HCT116 (cell line): Measurements from ENCODE around the gene ATP5F1D. TPM values are rescaled to one million over a fixed set of nuclear protein-coding genes. Genes with fewer than 3 reads are reported as not detected.

Experiments
- ATAC-seq: fragments of 200-7000 bp; cut with Tn5 transposase; 2 replicates; pipeline ENCODE4 v1.9.1; 2020; ENCODE audit warnings: mild to moderate bottlenecking, moderate library complexity
- BruUV-seq: library from RNA; stranded (reverse); fragments of 400-500 nt; replicated peaks from 2 replicates; lab custom pipeline; 2021; lab: Mats Ljungman, UMichigan
- CTCF ChIA-PET: fragments of 300-600 bp; sonication (Branson Sonifier 250); formaldehyde crosslinking; loops from one replicate; lab custom pipeline; 2021; ENCODE audit warnings: antibody characterized with exemption; lab: Charles Lee
- POLR2A ChIA-PET: fragments of 300-600, 350-600 bp; sonication (Branson Sonifier 250); formaldehyde crosslinking; loops from one replicate; lab custom pipeline; 2021; ENCODE audit warnings: antibody characterized with exemption; lab: Charles Lee
- RAD21 ChIA-PET, 2 experiments: fragments of 300-600 bp; sonication (Branson Sonifier 250); formaldehyde crosslinking; loops; one replicate each; lab custom pipeline; 2023; ENCODE audit warnings: low total read pairs in 2 of 2; ENCODE audit not compliant: uncharacterized antibody in 2 of 2, unreplicated experiment in 2 of 2, low non-redundant PET in 1 of 2; lab: Charles Lee
- DNase-seq: peaks from one replicate; pipeline ENCODE4 v3.0.0-alpha.2; 2010; ENCODE audit warnings: low read depth, low spot score
- H2AFZ ChIP-seq: fragments of 200-600 bp; shearing (Covaris generic), sonication (generic); 2 replicates; pipeline ENCODE4 v1.6.1; 2017; ENCODE audit warnings: low read depth, mixed run types, mixed read lengths, antibody characterized with exemption, low read length; ENCODE audit not compliant: poor library complexity, severe bottlenecking
- H3K27ac ChIP-seq: 2 replicates; pipeline ENCODE4 v1.5.1; 2012; ENCODE audit warnings: low read depth, low read length
- H3K27me3 ChIP-seq: fragments of 200-600 bp; sonication (generic); 2 replicates; pipeline ENCODE4 v1.6.1; 2016; ENCODE audit warnings: mixed run types, low read length, mixed read lengths; ENCODE audit not compliant: insufficient read depth
- H3K36me3 ChIP-seq, 2 experiments: fragments of 200-500 bp in 1 of 2; fragments of 200-600 bp in 1 of 2; sonication (Bioruptor generic) in 1 of 2; sonication (generic) in 1 of 2; 2 replicates each; pipeline versions ENCODE4 v1.5.1 to v1.6.1; 2014 to 2016; ENCODE audit warnings: low read length in 2 of 2, inconsistent platforms in 1 of 2, mixed read lengths in 1 of 2, mixed run types in 1 of 2; ENCODE audit not compliant: insufficient read depth in 2 of 2, control insufficient read depth in 1 of 2
- H3K4me1 ChIP-seq, 2 experiments: fragments of 200-600 bp in 1 of 2; sonication (generic) in 1 of 2; 2 replicates each; pipeline versions ENCODE4 v1.5.1 to v1.6.1; 2012 to 2017; ENCODE audit warnings: low read length in 2 of 2, inconsistent platforms in 1 of 2, mild to moderate bottlenecking in 1 of 2, mixed read lengths in 1 of 2, mixed run types in 1 of 2, moderate library complexity in 1 of 2; ENCODE audit not compliant: insufficient read depth in 2 of 2, control insufficient read depth in 1 of 2
- H3K4me2 ChIP-seq: fragments of 200-600 bp; sonication (generic); 2 replicates; pipeline ENCODE4 v1.6.1; 2017; ENCODE audit warnings: mixed run types, low read length, mixed read lengths
- H3K4me3 ChIP-seq, 2 experiments: fragments of 200-600 bp in 1 of 2; sonication (generic) in 1 of 2; replicated peaks in 1 of 2; 2 replicates each; pipeline ENCODE4 v1.5.1; 2011 to 2016; ENCODE audit warnings: low read length in 2 of 2, control low read depth in 1 of 2, low read depth in 1 of 2, mild to moderate bottlenecking in 1 of 2, mixed read lengths in 1 of 2, mixed run types in 1 of 2
- H3K79me2 ChIP-seq: fragments of 200-600 bp; sonication (generic); 2 replicates; pipeline ENCODE4 v1.6.1; 2017; ENCODE audit warnings: mild to moderate bottlenecking, mixed run types, low read length, moderate library complexity, mixed read lengths; ENCODE audit not compliant: insufficient read depth
- H3K9ac ChIP-seq: fragments of 200-600 bp; sonication (generic); 2 replicates; pipeline ENCODE4 v1.6.1; 2016; ENCODE audit warnings: low read length, mixed read lengths
- H3K9me2 ChIP-seq: fragments of 200-600 bp; sonication (generic), shearing (Covaris generic); 2 replicates; pipeline ENCODE4 v1.6.1; 2017; ENCODE audit warnings: mixed run types, mild to moderate bottlenecking, moderate library complexity; ENCODE audit not compliant: insufficient read depth
- H3K9me3 ChIP-seq, 2 experiments: fragments of 200-500 bp in 1 of 2; fragments of 200-600 bp in 1 of 2; sonication (Bioruptor generic) in 1 of 2; sonication (generic) in 1 of 2; 2 replicates each; pipeline ENCODE4 v1.6.1; 2014 to 2017; ENCODE audit warnings: low read length in 2 of 2, mixed read lengths in 2 of 2, inconsistent platforms in 1 of 2, low read depth in 1 of 2, mild to moderate bottlenecking in 1 of 2, mixed run types in 1 of 2, moderate library complexity in 1 of 2; ENCODE audit not compliant: control insufficient read depth in 1 of 2, insufficient read depth in 1 of 2
- H4K20me1 ChIP-seq: fragments of 200-600 bp; sonication (generic), shearing (Covaris generic); 2 replicates; pipeline ENCODE4 v1.6.1; 2017; ENCODE audit warnings: mixed run types, mild to moderate bottlenecking, moderate library complexity; ENCODE audit not compliant: insufficient read depth
- EZH2 ChIP-seq: fragments of 200-600 bp; sonication (generic); IDR thresholded peaks from 2 replicates; pipeline ENCODE4 v1.6.1; 2017; ENCODE audit warnings: antibody characterized with exemption, mixed run types
- FOSL1 ChIP-seq: IDR thresholded peaks from 2 replicates; pipeline ENCODE4 v1.6.1; 2012; ENCODE audit warnings: low read depth
- JUND ChIP-seq: IDR thresholded peaks from 2 replicates; pipeline ENCODE4 v1.6.1; 2012
- POLR2A ChIP-seq: IDR thresholded peaks from 2 replicates; pipeline ENCODE4 v1.7.0; 2011; ENCODE audit warnings: borderline replicate concordance; ENCODE audit not compliant: insufficient read depth, insufficient read length; ENCODE audit errors: extremely low read depth
- POLR2AphosphoS5 ChIP-seq: IDR thresholded peaks from 2 replicates; pipeline ENCODE4 v1.6.1; 2011; ENCODE audit warnings: mild to moderate bottlenecking, low read depth, low read length, moderate library complexity
- RAD21 ChIP-seq: IDR thresholded peaks from 2 replicates; pipeline ENCODE4 v1.6.1; 2012; ENCODE audit warnings: low read depth, mild to moderate bottlenecking
- SIN3A ChIP-seq: IDR thresholded peaks from 2 replicates; pipeline ENCODE4 v1.6.1; 2012; ENCODE audit warnings: low read depth
- SP1 ChIP-seq: IDR thresholded peaks from 2 replicates; pipeline ENCODE4 v1.6.1; 2012; ENCODE audit warnings: low read depth
- SRF ChIP-seq: IDR thresholded peaks from 2 replicates; pipeline ENCODE4 v1.6.1; 2012; ENCODE audit warnings: low read depth
- YY1 ChIP-seq: IDR thresholded peaks from 2 replicates; pipeline ENCODE4 v1.6.1; 2011; ENCODE audit warnings: low read length, low read depth, moderate library complexity, mild to moderate bottlenecking; ENCODE audit not compliant: insufficient replicate concordance; ENCODE audit errors: extremely low read depth
- ZFX ChIP-seq: fragments of 450-650 bp; IDR thresholded peaks from 2 replicates; pipeline ENCODE4 v1.6.1; 2017
- ZNF274 ChIP-seq: fragments of 200-500 bp; sonication (Bioruptor generic); IDR thresholded peaks from 2 replicates; pipeline ENCODE4 v1.6.1; 2014; ENCODE audit warnings: mild to moderate bottlenecking, low read depth, low read length, inconsistent platforms
- intact Hi-C: fragments of 100-400 bp; cut with micrococcal nuclease; formaldehyde crosslinking; loops from 2 replicates; pipeline ENCODE4 v1.10.0; 2022
- total RNA-seq: library from RNA; stranded (reverse); gene quantifications from one replicate; pipeline ENCODE4 v1.2.1, GENCODE V29; 2021; ENCODE audit not compliant: unreplicated experiment
- TF ChIP-seq, protein P1 (sequence below): IDR thresholded peaks from 2 replicates; pipeline ENCODE4 v1.6.1; 2011; ENCODE audit warnings: mild to moderate bottlenecking, low read length, moderate library complexity; ENCODE audit not compliant: insufficient replicate concordance; ENCODE audit errors: extremely low read depth
- TF ChIP-seq, protein P2 (sequence below): IDR thresholded peaks from 2 replicates; pipeline ENCODE4 v1.6.1; 2012; ENCODE audit warnings: low read depth
- TF ChIP-seq, protein P3 (sequence below): IDR thresholded peaks from 2 replicates; pipeline ENCODE4 v1.6.1; 2012
- TF ChIP-seq, protein P4 (sequence below), 3 experiments: fragments of 200-600 bp in 1 of 3; sonication (generic) in 1 of 3; IDR thresholded peaks in 2 of 3; conservative IDR thresholded peaks in 1 of 3; 2 replicates each; pipeline ENCODE4 v1.5.1; 2012 to 2017; ENCODE audit warnings: low read depth in 2 of 3, low read length in 2 of 3, antibody characterized with exemption in 1 of 3, borderline replicate concordance in 1 of 3, control low read depth in 1 of 3, mild to moderate bottlenecking in 1 of 3, mixed read lengths in 1 of 3, mixed run types in 1 of 3, moderate library complexity in 1 of 3; ENCODE audit not compliant: insufficient read depth in 1 of 3
- TF ChIP-seq, protein P5 (sequence below): IDR thresholded peaks from 2 replicates; pipeline ENCODE4 v1.6.1; 2012

The ATP5F1D gene
- total RNA-seq, 1 experiment from 2014 or later, result 428 TPM

DNA sequence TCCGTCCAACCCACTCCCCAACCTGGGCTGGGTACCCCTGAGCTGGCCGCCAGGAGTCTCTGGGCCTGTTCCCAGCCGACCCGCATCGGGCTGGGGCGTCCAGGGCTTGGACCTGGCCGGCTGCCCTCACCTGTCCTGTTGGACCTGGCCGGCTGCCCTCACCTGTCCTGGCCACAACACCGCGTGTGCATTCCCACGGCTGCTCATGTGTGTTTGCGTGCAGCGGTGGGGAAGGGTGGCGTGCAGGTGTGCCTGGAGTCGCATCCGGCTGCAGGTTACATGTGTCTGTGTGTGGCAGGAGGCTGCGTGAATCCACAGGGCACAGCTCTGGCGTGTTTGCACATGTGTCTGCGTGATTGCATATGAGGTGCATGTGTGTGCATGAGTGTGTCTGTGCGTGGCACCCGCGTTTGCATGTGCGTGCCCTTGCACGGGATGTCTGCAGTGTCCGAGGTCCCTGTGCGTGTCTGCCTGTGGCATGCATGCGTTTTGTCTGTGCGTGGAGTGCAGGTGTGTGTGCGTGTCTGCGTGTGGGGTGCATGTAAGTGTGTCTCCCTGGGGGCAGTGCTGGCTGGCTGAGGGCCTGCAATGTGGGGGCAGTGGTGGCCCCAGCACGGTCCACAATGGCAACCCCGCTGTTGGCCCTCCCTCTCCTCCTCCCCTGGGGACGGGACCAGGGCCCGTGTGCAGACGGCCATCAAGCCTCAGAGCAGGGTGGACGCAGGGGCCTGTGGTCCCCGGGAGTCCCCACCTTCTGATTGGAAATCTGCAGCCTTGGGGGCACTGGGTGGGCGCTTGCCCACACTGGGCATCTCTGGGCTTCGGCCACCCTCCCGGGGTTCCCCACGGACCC, 47.5 kb downstream of the ATP5F1D start (continued):
- TF ChIP-seq, protein P1, sequence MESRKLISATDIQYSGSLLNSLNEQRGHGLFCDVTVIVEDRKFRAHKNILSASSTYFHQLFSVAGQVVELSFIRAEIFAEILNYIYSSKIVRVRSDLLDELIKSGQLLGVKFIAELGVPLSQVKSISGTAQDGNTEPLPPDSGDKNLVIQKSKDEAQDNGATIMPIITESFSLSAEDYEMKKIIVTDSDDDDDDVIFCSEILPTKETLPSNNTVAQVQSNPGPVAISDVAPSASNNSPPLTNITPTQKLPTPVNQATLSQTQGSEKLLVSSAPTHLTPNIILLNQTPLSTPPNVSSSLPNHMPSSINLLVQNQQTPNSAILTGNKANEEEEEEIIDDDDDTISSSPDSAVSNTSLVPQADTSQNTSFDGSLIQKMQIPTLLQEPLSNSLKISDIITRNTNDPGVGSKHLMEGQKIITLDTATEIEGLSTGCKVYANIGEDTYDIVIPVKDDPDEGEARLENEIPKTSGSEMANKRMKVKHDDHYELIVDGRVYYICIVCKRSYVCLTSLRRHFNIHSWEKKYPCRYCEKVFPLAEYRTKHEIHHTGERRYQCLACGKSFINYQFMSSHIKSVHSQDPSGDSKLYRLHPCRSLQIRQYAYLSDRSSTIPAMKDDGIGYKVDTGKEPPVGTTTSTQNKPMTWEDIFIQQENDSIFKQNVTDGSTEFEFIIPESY, result no peak
- TF ChIP-seq YY1, result no peak

DNA sequence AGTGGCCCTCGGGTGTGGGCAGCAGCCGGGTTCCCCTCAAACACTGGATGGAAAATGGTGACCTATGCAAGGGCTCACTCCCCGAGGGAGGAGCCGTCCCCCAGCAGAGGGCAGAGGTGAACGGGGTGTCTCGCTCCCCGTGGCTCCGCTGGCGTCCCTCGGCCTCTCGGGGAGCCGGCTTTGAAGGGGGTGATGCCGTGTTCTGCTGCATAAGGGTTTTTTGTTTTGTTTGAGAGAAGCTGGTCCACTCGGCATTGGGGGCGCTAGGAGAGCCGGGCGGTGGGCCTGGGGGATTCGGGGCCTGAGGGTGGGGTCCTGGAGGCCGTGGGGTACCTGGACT, 48.1 kb downstream of the ATP5F1D start:
- POLR2A ChIA-PET, result no interaction called here
- no TSS peak for BruUV-seq
- H4K20me1 ChIP-seq, result no peaks in the 10 kb centered on the region
- no peaks in the 10 kb centered on the region for H3K27me3 ChIP-seq
- no peaks in the 10 kb centered on the region for H3K79me2 ChIP-seq
- H3K9ac ChIP-seq, result no peak overlapping the region
- H3K4me3 ChIP-seq, result no peak overlapping the region
- no peak overlapping the region for H3K27ac ChIP-seq
- H3K4me2 ChIP-seq, result no peak overlapping the region
- RAD21 ChIA-PET, result no interaction called here
- intact Hi-C loops, result no loop called here
- CTCF ChIA-PET, result no interaction called here
- DNase-seq, result no peak
- H3K36me3 ChIP-seq, result no peaks in the 10 kb centered on the region
- peaks cover 17 to 28% of the 10 kb centered on the region in 2 experiments for H3K4me1 ChIP-seq
- ATAC-seq, result no peak
- no peaks in the 10 kb centered on the region for H3K9me2 ChIP-seq
- H2AFZ ChIP-seq, result no peak overlapping the region
- H3K9me3 ChIP-seq, result no peaks in the 10 kb centered on the region
- TF ChIP-seq ZNF274, result no peak
- TF ChIP-seq, protein P2, sequence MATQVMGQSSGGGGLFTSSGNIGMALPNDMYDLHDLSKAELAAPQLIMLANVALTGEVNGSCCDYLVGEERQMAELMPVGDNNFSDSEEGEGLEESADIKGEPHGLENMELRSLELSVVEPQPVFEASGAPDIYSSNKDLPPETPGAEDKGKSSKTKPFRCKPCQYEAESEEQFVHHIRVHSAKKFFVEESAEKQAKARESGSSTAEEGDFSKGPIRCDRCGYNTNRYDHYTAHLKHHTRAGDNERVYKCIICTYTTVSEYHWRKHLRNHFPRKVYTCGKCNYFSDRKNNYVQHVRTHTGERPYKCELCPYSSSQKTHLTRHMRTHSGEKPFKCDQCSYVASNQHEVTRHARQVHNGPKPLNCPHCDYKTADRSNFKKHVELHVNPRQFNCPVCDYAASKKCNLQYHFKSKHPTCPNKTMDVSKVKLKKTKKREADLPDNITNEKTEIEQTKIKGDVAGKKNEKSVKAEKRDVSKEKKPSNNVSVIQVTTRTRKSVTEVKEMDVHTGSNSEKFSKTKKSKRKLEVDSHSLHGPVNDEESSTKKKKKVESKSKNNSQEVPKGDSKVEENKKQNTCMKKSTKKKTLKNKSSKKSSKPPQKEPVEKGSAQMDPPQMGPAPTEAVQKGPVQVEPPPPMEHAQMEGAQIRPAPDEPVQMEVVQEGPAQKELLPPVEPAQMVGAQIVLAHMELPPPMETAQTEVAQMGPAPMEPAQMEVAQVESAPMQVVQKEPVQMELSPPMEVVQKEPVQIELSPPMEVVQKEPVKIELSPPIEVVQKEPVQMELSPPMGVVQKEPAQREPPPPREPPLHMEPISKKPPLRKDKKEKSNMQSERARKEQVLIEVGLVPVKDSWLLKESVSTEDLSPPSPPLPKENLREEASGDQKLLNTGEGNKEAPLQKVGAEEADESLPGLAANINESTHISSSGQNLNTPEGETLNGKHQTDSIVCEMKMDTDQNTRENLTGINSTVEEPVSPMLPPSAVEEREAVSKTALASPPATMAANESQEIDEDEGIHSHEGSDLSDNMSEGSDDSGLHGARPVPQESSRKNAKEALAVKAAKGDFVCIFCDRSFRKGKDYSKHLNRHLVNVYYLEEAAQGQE, result no peak
- TF ChIP-seq JUND, result no peak
- TF ChIP-seq SIN3A, result no peak
- TF ChIP-seq, protein P3, sequence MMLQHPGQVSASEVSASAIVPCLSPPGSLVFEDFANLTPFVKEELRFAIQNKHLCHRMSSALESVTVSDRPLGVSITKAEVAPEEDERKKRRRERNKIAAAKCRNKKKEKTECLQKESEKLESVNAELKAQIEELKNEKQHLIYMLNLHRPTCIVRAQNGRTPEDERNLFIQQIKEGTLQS, result no peak
- TF ChIP-seq EZH2, result no peak
- TF ChIP-seq, protein P4, sequence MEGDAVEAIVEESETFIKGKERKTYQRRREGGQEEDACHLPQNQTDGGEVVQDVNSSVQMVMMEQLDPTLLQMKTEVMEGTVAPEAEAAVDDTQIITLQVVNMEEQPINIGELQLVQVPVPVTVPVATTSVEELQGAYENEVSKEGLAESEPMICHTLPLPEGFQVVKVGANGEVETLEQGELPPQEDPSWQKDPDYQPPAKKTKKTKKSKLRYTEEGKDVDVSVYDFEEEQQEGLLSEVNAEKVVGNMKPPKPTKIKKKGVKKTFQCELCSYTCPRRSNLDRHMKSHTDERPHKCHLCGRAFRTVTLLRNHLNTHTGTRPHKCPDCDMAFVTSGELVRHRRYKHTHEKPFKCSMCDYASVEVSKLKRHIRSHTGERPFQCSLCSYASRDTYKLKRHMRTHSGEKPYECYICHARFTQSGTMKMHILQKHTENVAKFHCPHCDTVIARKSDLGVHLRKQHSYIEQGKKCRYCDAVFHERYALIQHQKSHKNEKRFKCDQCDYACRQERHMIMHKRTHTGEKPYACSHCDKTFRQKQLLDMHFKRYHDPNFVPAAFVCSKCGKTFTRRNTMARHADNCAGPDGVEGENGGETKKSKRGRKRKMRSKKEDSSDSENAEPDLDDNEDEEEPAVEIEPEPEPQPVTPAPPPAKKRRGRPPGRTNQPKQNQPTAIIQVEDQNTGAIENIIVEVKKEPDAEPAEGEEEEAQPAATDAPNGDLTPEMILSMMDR (IDR thresholded peaks at IDR 0.05 in 2 of 3, conservative IDR thresholded peaks at IDR 0.05 in 1 of 3; ENCODE audit: borderline replicate concordance in 1 of 3, insufficient read depth in 1 of 3, low read depth in 2 of 3, low read length in 2 of 3), result no peak
- no peak for TF ChIP-seq YY1
- no peak for TF ChIP-seq SRF
- TF ChIP-seq ZFX, result no peak
- no peak for TF ChIP-seq SP1
- no peak for TF ChIP-seq FOSL1
- TF ChIP-seq RAD21, result no peak
- no peak for TF ChIP-seq POLR2A
- TF ChIP-seq POLR2AphosphoS5, result no peak
- TF ChIP-seq, protein P5, sequence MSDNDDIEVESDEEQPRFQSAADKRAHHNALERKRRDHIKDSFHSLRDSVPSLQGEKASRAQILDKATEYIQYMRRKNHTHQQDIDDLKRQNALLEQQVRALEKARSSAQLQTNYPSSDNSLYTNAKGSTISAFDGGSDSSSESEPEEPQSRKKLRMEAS, result no peak
